ENCODE results near the gene F7. TPM values are rescaled to one million over a fixed set of nuclear protein-coding genes. Genes with fewer than 3 reads are reported as not detected.

Gene F7
- total and polyA plus RNA-seq, 2 of the 4 experiments (the other 2 are of a cell fraction), result under 0.01 to 0.07 TPM

DNA sequence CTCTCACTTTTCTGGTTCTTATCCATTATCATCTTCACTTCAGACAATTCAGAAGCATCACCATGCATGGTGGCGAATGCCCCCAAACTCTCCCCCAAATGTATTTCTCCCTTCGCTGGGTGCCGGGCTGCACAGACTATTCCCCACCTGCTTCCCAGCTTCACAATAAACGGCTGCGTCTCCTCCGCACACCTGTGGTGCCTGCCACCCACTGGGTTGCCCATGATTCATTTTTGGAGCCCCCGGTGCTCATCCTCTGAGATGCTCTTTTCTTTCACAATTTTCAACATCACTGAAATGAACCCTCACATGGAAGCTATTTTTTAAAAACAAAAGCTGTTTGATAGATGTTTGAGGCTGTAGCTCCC is 14.2 kb downstream of the F7 start:
- no peak overlapping the region for H3K9ac ChIP-seq (ENCODE audit: low read depth, low read length)
- no peak overlapping the region for H3K4ac ChIP-seq (ENCODE audit: low read depth, low read length)
- no peak overlapping the region for H4K5ac ChIP-seq (ENCODE audit: low read depth, low read length)
- no peak overlapping the region for H2AK5ac ChIP-seq (ENCODE audit: low read depth, low read length)
- intact Hi-C loops (cut with micrococcal nuclease) (no loop called here), dilution Hi-C loops (cut with HindIII; ENCODE audit: low sequenced_read_pairs, unreplicated experiment) (no loop called here), in situ Hi-C loops (cut with MboI; ENCODE audit: low sequenced_read_pairs) (no loop called here)
- no peak overlapping the region for H2BK5ac ChIP-seq (ENCODE audit: low read depth, low read length, poor library complexity, severe bottlenecking)
- H3K36me3 ChIP-seq (ENCODE audit: control insufficient read depth, insufficient read depth, low read length), result no peaks in the 10 kb centered on the region
- ChIA-PET CTCF (interaction anchor here (0.6 kb wide), 1 partner anchor 23 kb away, joined by 3 read pairs; no protein-coding TSS in a partner anchor), POLR2A (ENCODE audit: unreplicated experiment) (no interaction called here)
- H4K20me1 ChIP-seq (ENCODE audit: insufficient read depth, low read length), result no peaks in the 10 kb centered on the region
- H2AFZ ChIP-seq (replicated peaks; ENCODE audit: low read length, poor library complexity), result no peak overlapping the region
- no peak overlapping the region for H3K14ac ChIP-seq (replicated peaks; ENCODE audit: low read depth, low read length)
- H3K4me2 ChIP-seq (ENCODE audit: low read depth, low read length), result no peak overlapping the region
- no peak overlapping the region for H3K23ac ChIP-seq (ENCODE audit: low read depth, low read length)
- ATAC-seq (ENCODE audit: low read depth), result no peak
- peaks cover 6% of the 10 kb centered on the region; the same call in 1 of the 2 replicates for H3K4me1 ChIP-seq (ENCODE audit: control insufficient read depth, insufficient read depth, low read length)
- H4K91ac ChIP-seq (ENCODE audit: insufficient read depth, low read depth, low read length), result no peak overlapping the region
- peaks cover 11% of the 10 kb centered on the region; the same call in 1 of the 2 replicates for H3K9me1 ChIP-seq (ENCODE audit: insufficient read depth, low read length)
- H3K79me1 ChIP-seq (ENCODE audit: low read depth in 1 of 2, low read length in 2 of 2), result no peaks in the 10 kb centered on the region
- no peak overlapping the region for H3K4me3 ChIP-seq (ENCODE audit: insufficient read depth, low read depth, low read length)
- BruUV-seq (replicated peaks), result no TSS peak
- no peak overlapping the region for H2AK9ac ChIP-seq (replicated peaks; ENCODE audit: low read depth, low read length, poor library complexity)
- H3K9me3 ChIP-seq (ENCODE audit: control insufficient read depth, insufficient read depth, low read length), result no peaks in the 10 kb centered on the region
- no peak for TF ChIP-seq MAZ (IDR thresholded peaks at IDR 0.05; ENCODE audit: borderline replicate concordance, low read depth, low read length)
- no peak for TF ChIP-seq FOS (IDR thresholded peaks at IDR 0.05; ENCODE audit: low read depth, low read length)
- no peak for TF ChIP-seq NFE2L2 (IDR thresholded peaks at IDR 0.05; ENCODE audit: low read depth, low read length)
- no peak for TF ChIP-seq MXI1 (IDR thresholded peaks at IDR 0.05; ENCODE audit: borderline replicate concordance, low read depth, low read length)
- TF ChIP-seq BHLHE40 (IDR thresholded peaks at IDR 0.05; ENCODE audit: low read depth, low read length), result no peak
- no peak overlapping the region for H3K56ac ChIP-seq (ENCODE audit: extremely low read depth, insufficient read depth, low read length)
- WGBS, 2 experiments (ENCODE audit: extremely low coverage in 2 of 2, insufficient read length in 1 of 2), result 84% methylated on average over 6 of the region's 7 CpGs; no CpG with 5 or more reads in 1 of the 2 experiments
- H3K27me3 ChIP-seq (ENCODE audit: control insufficient read depth, insufficient read depth, low read length), result peaks cover 1% of the 10 kb centered on the region; the same call in 1 of the 2 replicates
- H2BK15ac ChIP-seq (ENCODE audit: low read depth, low read length), result no peak overlapping the region; the same call in 2 of the 3 replicates
- no peak overlapping the region for H3K18ac ChIP-seq (ENCODE audit: low read depth, low read length)
- no peak for DNase-seq
- H4K8ac ChIP-seq (ENCODE audit: low read depth in 2 of 2, low read length in 2 of 2), result no peak overlapping the region
- no peak overlapping the region for H2BK120ac ChIP-seq (ENCODE audit: low read depth, low read length)
- H3K27ac ChIP-seq (ENCODE audit: insufficient read depth, low read length), result no peak overlapping the region
- no peak overlapping the region for H2BK20ac ChIP-seq (ENCODE audit: low read depth, low read length)
